GM23248 (cell line): Measurements from ENCODE around the gene MARCHF7.

ENCODE experiments used
- EZH2 ChIP-seq: fragments of 200-600 bp; sonication (generic); IDR thresholded peaks from 2 replicates; pipeline ENCODE4 v1.6.1; 2018; ENCODE audit warnings: antibody characterized with exemption, mild to moderate bottlenecking; ENCODE audit not compliant: insufficient read depth, poor library complexity, severe bottlenecking
- EZH2phosphoT487 ChIP-seq: fragments of 200-600 bp; sonication (generic); IDR thresholded peaks from 2 replicates; pipeline ENCODE4 v1.6.1; 2018; ENCODE audit warnings: antibody characterized with exemption, moderate library complexity, mild to moderate bottlenecking, low read depth; ENCODE audit not compliant: insufficient read depth

DNA sequence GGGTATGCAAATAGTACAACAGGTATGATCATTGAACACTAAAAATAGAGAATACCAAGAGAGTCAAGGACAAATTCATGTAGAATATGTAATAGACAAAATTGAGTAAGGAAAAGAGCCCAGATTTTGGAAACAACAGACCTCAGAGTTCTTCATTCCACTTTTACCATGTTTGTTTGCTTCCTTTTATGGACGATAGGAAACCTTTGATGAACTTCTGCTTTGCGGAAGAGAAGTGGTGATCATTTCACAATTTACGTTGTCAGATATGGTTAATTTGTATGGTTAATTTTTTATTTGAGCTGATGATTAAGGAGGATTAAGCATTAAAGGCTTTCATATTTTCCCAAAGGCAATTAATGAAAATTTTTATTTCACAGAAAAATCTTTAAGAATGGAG is 16.3 kb downstream of the MARCHF7 start:
- TF ChIP-seq EZH2, result no peak
- TF ChIP-seq EZH2phosphoT487, result no peak
